ENCODE results near the gene PHF21B.

DNA sequence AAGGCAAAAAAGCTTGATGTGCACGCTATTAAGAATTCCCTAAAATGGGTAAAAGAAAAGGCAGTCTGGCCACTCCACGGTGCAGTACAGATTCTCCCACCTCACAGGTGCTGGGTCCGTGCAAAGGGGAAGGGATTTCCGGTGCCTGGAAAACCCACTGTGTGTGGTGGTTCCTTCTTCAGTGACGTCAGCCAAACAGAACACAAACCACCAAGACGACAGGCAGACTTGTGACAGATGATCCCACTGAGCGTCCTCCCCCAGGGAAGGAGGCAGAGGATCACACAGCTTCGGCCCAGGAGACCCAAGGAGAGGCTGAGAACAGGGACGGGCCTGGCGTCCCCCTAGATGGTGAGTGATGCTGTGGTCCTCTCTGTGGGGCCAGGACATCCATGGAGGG, 18.6 kb downstream of the PHF21B start:
- TF ChIP-seq, protein P1, sequence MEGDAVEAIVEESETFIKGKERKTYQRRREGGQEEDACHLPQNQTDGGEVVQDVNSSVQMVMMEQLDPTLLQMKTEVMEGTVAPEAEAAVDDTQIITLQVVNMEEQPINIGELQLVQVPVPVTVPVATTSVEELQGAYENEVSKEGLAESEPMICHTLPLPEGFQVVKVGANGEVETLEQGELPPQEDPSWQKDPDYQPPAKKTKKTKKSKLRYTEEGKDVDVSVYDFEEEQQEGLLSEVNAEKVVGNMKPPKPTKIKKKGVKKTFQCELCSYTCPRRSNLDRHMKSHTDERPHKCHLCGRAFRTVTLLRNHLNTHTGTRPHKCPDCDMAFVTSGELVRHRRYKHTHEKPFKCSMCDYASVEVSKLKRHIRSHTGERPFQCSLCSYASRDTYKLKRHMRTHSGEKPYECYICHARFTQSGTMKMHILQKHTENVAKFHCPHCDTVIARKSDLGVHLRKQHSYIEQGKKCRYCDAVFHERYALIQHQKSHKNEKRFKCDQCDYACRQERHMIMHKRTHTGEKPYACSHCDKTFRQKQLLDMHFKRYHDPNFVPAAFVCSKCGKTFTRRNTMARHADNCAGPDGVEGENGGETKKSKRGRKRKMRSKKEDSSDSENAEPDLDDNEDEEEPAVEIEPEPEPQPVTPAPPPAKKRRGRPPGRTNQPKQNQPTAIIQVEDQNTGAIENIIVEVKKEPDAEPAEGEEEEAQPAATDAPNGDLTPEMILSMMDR (conservative IDR thresholded peaks at IDR 0.05 in 1 of 2, IDR thresholded peaks at IDR 0.05 in 1 of 2; ENCODE audit: extremely low read depth in 1 of 2, insufficient read depth in 1 of 2, low read depth in 1 of 2, low read length in 2 of 2), result no peak
- TF ChIP-seq EZH2 (IDR thresholded peaks at IDR 0.05; ENCODE audit: borderline replicate concordance, low read length), result no peak
